ENCODE measurements around the gene MGLL.
A peak's percentile ranks its signal among the peaks of the same experiment; 100 is the strongest.

The MGLL gene

DNA sequence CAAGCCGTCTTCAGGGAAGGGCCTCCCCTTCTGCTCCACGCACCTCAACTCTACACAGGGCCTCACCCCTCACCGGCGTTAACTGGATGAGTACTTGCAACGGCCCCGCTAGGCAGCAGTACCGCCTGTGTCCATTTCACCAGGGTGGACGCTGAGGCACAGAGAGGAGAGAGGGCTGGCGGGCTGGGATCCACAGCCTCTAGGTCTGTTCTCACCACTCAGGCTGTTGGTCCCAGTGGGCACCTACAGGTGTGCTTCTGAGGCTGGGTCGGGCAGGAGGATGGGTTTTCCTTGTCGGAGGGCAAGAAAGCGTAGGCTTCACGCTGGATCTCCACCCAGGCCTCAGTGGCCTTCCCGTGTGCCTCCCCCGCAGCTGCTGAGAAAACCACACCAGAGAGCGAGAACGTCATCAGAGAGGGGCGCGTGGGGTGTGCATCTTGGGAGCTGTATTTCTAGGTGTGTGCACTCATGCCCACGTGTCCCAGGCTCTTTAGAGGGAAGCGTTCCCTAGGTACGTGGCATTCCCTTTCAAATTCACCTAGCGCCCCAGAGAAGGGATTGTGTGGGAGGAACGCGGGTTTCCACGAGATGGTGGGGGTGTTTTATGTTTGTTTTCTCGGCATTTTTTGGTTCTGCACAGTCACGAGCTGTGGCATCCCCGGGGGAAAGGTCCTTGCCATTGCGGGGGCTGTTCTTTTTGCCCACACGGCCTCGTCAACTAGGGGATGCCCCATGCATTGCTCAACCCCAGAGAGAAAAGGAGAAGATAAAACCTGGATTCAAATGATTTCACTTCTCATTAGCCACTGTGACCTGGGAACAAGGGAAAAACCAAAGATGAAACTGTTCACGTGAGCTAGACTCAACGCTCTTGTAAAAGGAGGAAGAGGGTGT lies 67.7 kb downstream of the MGLL start:
- DNase-seq (ENCODE audit: low spot score): peak; percentile 6

DNA sequence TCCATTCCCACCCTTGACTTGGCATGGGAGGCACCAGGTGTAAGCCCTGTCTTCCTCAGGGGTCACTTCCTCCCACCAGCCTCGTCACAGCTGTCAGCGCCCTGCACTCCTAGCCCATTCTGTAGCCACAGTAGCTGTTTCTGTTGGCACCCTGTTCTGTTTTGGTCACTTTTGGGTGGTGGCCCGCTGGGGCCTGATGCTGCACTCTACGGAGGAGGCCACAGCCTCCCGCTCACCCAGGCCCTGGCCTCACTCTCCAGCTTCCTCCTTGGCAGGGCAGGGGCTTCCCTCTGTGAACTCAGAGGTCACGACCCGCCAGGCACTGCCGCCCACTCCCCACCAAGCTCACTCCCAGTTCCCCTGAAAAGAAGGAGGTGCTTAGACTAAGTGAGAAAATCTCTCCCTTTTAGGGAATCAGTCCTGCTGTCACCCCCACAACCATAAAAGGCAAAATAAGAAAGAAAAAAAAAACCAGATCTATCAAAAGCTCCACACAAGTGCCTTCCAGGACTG lies 68.4 kb downstream of the MGLL start:
- no peak for DNase-seq (ENCODE audit: low spot score)

DNA sequence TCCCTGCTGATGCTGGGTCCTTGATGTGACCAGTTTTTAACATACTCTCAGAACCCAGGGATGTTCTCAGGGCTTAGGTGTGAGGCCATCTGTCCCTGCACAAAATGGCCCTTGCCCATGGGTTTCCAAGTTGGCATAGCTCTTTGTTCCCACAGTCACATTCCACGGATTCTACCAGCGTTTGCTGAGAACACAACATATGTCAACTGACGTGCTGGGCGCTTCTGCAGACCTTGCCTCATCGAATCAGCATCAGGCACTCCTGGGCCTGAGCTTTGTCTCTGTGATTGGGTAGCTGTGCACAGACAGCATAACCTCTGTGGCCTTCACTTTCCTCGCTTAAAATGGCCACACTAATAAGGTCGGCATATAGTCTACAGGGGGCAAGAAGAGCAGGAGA lies 69.0 kb downstream of the MGLL start:
- no peak for DNase-seq (ENCODE audit: low spot score)

DNA sequence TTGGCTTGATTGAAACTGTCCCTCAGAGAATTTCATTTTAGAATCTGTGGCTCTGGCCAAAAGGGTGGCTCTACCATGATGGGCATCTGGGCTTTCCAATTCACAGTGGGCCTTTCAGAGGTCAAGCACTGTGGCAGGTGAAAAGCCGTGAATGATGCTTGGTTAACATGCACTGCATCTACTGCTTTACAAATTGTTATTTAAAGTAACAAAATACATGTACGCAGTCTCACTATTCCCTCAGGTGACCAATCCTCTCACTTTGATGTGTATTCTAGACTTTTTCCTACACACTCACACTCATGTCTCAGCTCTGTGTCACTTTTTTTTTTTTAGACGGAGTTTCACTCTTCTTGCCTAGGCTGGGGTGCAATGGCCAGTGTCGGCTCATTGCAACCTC lies 70.5 kb downstream of the MGLL start:
- DNase-seq (ENCODE audit: low spot score): no peak

DNA sequence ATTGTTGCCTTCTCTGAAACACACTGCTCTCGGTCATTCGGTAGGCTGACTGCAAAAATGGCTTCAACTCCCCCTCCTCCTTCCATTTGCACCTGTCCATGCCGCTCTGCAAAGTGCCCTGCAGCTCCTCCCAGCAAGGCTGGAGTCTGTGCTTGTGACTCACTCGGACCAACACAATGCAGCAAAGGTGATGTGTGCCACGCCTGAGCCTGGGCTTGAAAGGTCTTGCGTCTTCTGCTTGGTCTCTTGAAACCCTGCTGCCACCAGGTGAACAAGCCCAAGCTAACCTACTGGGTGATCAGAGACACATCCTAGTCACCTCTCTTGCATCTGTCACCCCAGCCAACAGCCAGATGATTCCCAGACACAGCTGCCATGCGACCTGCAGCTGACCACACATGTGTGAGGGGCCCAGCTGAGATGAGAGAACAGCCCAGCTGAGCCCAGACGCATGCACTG lies 71.1 kb downstream of the MGLL start:
- no peak for DNase-seq (ENCODE audit: low spot score)

DNA sequence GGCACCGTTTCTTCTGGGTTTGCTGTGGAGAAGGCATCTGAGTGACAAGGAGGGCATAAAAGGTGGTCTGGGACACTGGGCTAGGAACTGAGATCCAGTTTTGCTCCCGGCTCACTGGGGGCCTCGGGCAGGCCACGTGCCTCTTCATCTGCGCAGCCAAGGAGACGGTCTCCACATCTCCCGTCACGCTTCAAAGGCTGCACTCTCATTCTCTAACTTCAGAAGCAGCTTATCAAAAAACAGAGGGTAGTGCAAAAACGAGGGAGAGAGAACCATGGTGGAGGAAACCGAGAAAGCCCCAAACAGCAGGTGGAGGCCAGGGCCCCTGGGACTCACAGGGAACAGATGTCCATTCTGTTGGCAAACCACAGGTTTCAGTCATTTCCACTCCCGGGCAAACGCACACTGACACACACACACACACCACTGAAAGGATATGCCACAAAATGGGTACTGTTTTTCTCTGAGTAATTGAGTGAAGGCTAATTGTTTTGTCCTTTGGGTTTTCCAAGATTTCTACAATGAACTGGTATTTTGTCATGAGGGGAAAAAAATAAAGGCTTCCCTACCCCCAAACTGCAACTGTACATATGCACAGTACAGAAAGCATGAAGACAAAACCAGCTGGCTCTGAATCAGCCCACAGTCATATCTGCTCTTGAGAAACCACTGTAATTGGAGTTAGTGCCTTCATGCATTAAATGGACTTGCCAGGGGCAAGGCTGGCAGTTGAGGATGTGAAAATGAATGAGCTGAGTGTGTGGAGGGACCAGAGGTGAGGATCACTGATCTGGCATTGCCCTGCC lies 71.9 kb downstream of the MGLL start:
- no peak for DNase-seq (ENCODE audit: low spot score)

DNA sequence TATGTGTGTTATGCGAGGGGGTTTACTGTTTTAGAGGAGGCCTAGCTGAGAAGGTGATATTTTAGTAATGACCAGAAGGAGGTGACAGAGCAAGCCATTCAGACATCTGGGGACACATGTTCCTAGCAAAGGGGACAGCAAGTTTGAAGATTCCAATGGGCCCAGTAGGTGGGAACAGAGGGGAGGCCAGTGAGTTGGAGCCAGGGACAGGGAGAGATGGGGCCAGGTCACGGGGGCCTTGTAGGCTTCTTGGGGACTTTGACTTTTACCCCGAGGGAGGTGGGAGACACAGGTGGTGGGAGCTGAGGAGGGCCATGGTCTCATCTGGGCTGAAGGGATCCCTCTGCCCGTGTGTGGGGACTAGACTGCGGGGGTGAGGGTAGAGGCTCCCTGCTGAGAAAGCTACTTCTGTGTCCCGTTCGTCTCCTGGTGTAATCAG lies 72.5 kb downstream of the MGLL start:
- no peak for DNase-seq (ENCODE audit: low spot score)

DNA sequence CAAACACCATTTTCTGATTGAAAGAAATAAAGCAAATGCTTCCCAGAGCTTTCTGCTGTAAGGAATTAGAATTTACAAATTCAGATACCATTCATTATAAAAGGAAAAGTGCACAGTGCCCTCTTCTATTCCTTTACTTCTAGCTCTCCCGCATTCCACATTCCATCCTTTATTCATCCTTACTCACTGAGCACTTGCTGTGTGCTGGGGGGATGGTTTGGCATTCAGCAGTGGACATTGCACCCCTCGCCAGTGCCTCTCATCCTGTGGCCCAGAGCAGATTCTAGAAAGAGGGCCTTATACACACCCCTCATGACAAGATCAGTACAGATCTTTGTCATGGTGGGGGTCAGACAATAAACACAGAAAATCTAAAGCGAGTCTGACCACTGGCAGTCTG lies 73.0 kb downstream of the MGLL start:
- DNase-seq (ENCODE audit: low spot score): no peak

DNA sequence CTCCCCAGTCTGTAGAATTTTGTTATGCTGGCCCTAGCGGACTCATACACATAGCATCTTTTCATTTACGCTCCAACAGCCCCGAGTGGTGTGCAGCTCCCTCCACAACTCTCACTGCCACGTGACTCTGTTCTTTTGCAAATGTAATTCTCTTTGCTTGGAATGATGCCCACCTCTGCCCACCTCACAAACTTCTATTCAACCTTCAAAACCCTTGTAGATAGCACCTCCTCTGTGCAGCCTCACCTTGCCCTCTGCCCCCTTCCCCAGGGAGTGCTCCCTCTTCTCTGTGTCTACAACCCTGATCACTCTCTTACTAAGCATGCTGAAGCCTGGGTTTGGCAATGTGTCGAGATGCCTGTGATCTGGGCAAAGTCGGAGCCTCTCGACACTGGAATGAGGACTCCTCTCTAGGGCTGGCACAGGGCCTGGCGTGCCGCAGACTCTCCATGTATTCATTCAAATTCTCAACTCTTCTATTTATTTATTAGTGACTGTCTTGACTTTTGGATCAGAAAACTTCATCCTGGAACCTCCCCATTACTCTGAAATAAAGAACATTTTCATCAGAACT lies 73.5 kb downstream of the MGLL start:
- DNase-seq (ENCODE audit: low spot score): no peak

DNA sequence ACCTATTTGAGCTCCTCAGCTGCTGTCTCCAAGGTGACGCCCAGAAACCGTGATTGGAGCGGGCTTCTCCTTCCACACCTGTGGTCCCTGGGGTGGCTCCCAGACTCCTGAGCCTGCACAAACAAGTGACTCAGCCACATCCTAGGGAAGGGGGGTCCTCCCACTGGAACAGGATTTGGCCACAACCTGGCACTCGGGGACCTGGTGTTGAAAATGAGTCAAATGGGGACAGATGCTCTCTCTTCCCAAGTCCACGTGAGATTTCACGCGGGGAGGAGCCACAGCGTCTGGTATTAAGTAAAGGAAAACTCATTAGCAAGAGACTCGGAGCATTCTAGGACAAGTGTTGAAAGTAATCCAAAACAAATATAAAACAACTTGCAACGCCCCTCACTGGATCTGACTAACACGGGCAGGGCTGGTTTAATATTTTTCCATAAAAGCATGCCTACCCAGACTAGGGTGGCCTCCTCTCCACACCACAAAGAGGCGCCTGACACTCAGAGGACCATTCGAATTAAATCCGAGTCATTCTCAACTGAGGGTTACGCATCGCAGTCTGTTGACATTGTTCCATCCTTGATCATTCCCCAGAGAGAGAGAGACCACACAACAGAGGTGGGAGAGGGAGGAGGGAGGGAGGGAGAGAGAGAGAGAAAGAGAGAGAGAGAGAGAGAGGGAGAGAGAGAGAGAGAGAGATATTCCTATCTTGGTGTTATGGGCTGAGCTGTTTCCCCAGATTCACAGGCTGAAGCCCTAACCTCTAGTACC lies 74.4 kb downstream of the MGLL start:
- no peak for DNase-seq (ENCODE audit: low spot score)

DNA sequence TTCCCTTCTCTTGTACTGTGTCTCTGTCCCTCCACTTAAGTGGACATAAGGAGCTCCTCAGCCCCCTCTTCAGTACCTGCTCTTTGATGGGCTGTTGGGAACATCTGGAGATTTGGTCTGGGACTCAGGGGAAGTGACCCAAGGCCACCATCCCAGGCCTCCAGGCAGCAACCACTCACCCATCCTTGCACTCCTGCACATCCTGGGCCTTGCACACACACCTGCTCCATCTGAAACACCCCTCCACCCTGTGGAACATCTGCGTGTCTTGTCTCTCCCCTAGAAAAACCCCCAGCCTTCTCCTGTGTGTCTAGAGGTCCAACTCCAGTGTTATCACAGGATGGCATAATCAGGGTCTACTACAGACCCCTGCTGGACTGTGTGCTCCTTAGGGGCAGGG lies 75.2 kb downstream of the MGLL start:
- no peak for DNase-seq (ENCODE audit: low spot score)

DNA sequence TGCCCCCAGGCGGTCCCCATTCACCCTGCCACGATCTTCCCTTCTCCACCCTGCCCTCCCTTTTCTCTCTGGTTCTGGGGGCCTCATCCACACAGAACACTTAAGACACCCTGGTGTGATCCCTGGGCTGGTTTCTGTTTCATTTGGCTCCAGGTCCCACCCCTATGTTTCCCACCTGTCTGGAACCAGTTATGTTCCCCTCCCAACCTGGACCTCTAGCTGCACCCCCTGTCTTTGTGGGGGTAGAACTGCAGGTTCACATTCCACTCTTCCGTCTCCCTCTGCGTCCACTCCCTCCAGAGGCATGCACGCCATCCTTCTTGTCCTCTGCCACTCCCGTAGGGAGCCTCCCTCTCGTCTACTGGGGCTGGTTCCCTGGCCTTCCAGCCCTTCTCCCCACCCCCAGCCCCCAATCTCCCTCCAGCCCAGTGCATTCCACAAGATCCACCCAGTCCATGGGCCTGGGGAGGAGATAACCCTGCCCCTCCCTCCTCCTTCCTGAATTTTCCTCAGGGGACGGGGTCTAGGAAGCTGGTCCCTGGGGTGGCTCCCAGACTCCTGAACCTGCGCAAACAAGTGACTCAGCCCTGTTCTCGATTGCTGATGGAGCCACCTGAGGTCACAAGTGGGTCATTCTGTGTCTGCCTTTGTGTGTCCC lies 75.8 kb downstream of the MGLL start:
- DNase-seq (ENCODE audit: low spot score): no peak

DNA sequence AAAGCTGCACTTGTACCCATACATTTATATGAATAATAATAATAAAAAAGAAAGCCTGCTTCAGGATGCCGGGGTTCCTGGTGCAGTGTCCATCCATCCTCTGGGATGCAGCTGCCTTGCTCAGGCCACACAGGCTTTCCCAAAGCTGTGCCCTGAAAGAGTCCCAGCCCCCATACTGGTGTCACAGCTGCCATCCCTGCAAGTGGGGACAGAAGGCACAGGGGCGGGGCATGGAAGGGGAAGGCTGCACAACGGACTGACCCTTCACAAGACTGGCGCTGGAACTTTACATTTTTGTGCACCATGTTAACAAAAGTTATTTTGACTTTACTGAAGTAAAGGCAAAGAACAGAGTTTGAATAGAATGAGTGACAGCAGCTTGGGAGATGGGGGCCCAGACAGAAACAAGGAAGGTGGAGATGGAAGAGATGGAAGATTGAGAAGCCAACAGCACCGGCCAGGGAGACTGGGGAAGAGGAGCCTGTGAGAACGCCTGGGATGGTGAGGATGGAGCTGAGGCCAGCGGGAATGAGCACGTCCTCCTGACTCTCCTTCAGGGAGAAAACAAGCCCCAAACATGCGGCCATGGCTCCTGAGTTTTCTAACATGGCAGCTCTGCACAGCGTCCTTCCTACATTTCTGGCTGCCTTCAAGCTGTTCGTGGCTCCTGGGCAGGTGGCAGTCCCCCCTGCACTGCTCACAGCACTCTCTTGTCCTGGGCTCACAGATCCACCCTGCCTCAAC lies 76.5 kb downstream of the MGLL start:
- no peak for DNase-seq (ENCODE audit: low spot score)

DNA sequence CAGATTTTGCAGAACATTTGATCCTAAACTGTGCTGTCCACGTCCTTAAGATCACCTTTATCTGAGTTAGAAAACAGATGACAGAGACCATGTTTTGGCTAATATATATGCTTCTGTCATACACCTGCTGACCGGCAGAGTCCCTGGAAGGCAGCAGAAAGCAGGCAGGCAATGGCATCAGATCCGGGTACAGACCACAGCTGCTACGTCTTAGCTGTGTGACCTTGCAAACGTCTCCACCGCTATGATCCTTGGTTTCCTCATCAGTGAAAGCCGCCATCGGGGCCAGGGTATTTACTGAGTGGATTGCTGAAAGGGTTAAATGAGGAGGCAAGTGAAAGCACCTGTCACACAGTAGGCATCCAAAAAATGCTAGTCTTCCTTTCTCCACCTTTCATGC lies 77.4 kb downstream of the MGLL start:
- DNase-seq (ENCODE audit: low spot score): no peak

DNA sequence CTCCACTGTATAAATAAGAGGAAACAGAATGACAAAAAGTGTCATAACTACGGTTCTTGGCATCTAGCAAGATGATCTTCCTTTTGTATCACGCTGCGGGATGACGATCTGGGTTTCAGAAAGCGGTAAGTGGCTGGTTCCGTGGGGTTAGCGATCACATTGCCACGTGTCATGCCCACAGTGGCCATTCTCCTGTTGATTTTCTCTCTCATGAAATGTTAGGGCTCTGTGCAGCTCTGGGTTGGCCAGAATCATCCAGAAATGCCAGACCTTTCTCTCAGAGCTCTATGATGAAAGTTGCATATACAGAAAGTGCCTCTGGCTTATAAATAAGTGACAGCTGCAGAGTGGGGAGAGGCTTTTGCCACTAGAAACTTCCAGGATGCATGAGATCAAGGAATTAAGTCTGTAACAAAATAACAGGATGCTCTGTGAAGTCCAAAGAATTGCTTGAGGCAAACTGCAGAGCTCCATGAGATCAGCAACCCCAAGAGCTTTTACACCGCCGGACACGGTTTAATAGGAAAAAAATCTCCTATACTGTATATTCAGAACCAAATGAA lies 78.0 kb downstream of the MGLL start:
- DNase-seq (ENCODE audit: low spot score): no peak

DNA sequence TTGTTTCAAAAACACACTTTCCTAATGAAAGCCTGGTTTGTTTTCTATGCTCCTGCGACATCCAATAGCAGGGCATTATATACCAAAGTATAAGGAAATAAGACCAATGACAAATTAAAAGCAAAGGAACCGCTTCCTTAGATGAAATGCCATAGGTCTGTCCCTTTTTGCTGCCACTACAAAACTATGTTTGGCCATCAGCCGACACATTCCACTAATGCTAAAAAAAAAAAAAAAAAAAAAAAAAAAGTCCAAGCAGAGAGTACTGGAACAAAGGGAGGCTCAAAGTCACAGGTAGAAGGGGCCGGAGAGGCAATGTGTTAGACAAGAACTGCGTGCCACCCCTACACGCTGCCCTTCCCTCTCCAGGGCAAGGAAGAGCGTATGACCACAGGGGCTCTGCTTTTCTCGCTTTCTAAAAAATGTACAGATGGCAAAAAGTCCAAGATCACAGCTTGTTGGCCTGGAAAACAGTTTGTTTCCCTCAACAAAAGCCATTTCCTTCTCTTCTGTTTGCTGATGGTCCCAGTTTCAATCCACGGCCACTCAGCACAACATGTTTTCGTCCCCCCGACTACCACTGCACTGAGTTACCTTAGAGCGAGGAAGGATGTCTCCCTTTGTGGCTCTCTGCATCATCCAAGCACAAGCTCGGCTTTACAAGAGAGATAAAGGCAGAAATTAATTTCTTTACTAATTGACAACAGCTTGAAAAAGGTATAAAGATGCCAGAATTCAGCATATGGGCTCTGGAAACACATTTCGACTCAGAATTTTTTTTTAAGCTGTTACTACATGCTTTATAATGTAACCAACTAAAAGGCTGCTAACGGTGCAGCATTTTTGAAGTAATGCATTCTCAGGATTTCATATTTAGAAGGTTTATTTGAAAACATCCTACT lies 78.7 kb downstream of the MGLL start:
- no peak for DNase-seq (ENCODE audit: low spot score)

DNA sequence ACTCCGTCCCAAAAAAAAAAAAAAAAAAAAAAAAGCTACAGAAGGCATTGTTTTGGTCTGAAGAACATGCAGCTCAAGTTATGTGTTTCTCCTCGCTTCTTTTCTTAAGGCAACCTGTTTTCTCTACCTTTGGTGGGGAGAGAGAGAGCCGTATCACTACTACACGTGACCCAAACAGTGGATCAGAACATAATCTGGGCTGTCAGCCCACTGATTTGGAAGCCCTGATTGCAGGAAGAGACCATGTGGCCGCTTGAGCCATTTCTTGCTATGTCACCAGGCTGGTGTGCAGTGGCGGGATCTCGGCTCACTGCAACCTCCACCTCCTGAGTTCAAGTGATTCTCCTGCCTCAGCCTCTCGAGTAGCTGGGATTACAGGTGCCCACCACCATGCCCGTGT lies 79.7 kb downstream of the MGLL start:
- DNase-seq (ENCODE audit: low spot score): no peak

DNA sequence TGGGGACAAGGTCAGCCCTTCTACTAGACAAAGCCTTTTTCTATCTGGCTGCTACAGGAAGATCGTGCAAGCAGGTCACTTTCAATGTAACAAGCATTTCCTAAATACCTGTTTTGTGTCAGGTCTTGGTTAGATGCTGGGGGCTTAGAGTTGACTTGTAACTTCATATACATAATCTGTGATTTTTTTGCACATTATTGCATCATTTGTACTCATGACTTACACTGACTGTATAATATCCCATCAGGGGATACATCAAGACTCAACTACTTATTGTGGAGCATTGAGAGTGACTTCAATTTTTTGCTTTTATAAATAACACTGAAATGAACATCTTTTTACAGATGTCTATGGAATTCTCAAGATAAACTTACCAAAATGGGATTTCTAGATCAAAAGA lies 80.6 kb downstream of the MGLL start:
- no peak for DNase-seq (ENCODE audit: low spot score)

DNA sequence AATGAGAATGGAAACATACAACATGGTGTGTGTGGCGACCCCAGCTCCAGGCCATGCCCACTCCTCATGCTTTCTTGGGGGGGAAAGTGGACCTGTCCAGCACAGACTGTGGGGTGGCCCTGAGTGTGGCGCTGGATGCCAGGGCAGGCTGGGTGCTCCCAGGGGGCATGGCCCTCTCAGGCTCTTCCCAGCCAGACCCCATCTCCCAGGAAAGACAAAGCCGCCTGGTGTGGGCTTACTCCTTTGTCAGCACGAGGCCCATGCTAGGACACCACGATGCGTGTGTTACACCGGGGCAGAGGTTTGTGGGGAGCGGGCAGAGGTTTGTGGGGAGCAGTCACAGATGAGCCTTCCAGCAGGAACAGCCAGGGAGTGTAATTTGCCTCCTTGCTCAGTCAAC lies 81.1 kb downstream of the MGLL start:
- no peak for DNase-seq (ENCODE audit: low spot score)
